Ovary (tissue), 3 donors: ENCODE measurements around the gene HCFC1R1.

Experiments used
- CTCF ChIP-seq, 3 donors: fragments of 450-650 bp in 2 of 3; fragments of 200-600 bp in 1 of 3; IDR thresholded peaks; one replicate each; pipeline versions ENCODE4 v1.5.1 to v1.8.0; 2016 to 2022; ENCODE audit warnings: antibody characterized with exemption in 3 of 3, mild to moderate bottlenecking in 1 of 3
- EP300 ChIP-seq: sonication (generic); formaldehyde crosslinking; IDR thresholded peaks from one replicate; pipeline ENCODE4 v1.6.1; 2017; ENCODE audit warnings: antibody characterized with exemption
- POLR2A ChIP-seq: fragments of 450-650 bp; IDR thresholded peaks from one replicate; pipeline ENCODE4 v1.6.1; 2017; ENCODE audit warnings: antibody characterized with exemption, mild to moderate bottlenecking, moderate library complexity
- donor health status: DM: no; HTN: no; CAD: no.

GRCh38 chr16:3047387-3047720 is 23.6 kb upstream of the HCFC1R1 start:
- TF ChIP-seq CTCF (IDR thresholded peaks at IDR 0.05) (no peak), EP300 (no peak), POLR2A (no peak)
